ENCODE measurements around the gene WDR49. TPM values are rescaled to one million over a fixed set of nuclear protein-coding genes. Genes with fewer than 3 reads are reported as not detected.

The WDR49 gene
- total RNA-seq, 1 experiment from 2014 or later: 1.3 TPM

GRCh38 chr3:167575000-167575600 is 78.6 kb downstream of the WDR49 start:
- H2AFZ ChIP-seq (ENCODE audit: low read length): no peak overlapping the region
- H3K4me1 ChIP-seq (ENCODE audit: insufficient read depth, low read length): no peaks in the 10 kb centered on the region
- peaks cover 7 to 11% of the 10 kb centered on the region in 2 experiments for H3K4me1 Mint-ChIP-seq

More at GRCh38 chr3:167575000-167575600, 78.6 kb downstream of the WDR49 start:
- H3K14ac ChIP-seq (ENCODE audit: insufficient read depth, low read length): peak overlapping the region; percentile 45; the same call in 1 of the 2 replicates
- H2BK15ac ChIP-seq (ENCODE audit: low read depth, low read length): no peak overlapping the region
- H3K4ac ChIP-seq (ENCODE audit: low read depth, low read length): no peak overlapping the region
- no peak overlapping the region for H3K56ac ChIP-seq (ENCODE audit: insufficient read length, low read depth, low read length)
- H4K8ac ChIP-seq (replicated peaks; ENCODE audit: insufficient read length, low read depth, low read length): no peak overlapping the region
- no peak overlapping the region for H4K5ac ChIP-seq (ENCODE audit: insufficient read length, low read depth, low read length)
- TF ChIP-seq, protein P1, sequence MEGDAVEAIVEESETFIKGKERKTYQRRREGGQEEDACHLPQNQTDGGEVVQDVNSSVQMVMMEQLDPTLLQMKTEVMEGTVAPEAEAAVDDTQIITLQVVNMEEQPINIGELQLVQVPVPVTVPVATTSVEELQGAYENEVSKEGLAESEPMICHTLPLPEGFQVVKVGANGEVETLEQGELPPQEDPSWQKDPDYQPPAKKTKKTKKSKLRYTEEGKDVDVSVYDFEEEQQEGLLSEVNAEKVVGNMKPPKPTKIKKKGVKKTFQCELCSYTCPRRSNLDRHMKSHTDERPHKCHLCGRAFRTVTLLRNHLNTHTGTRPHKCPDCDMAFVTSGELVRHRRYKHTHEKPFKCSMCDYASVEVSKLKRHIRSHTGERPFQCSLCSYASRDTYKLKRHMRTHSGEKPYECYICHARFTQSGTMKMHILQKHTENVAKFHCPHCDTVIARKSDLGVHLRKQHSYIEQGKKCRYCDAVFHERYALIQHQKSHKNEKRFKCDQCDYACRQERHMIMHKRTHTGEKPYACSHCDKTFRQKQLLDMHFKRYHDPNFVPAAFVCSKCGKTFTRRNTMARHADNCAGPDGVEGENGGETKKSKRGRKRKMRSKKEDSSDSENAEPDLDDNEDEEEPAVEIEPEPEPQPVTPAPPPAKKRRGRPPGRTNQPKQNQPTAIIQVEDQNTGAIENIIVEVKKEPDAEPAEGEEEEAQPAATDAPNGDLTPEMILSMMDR (conservative IDR thresholded peaks at IDR 0.05): no peak
- Mint-ChIP-seq H3K27me3 (ENCODE audit: low read depth) (no peaks in the 10 kb centered on the region), H3K36me3 (ENCODE audit: insufficient read depth in 1 of 3, low read depth in 3 of 3) (no peaks in the 10 kb centered on the region), H3K9me3 (no peaks in the 10 kb centered on the region), H3K4me3 (no peak overlapping the region), H3K27ac (no peak overlapping the region)
- DNase-seq: peak; percentile 39
- WGBS (ENCODE audit: extremely low coverage, insufficient read length, low lambda C conversion rate): no CpG with 5 or more reads among the region's 7 CpGs
- H3K27ac ChIP-seq (ENCODE audit: insufficient read length, low read depth, low read length): no peak overlapping the region
- H3K27me3 ChIP-seq (ENCODE audit: insufficient read depth, low read length): no peaks in the 10 kb centered on the region
- H3K4me2 ChIP-seq (ENCODE audit: insufficient read depth, insufficient read length, low read length): no peak overlapping the region
- no peak overlapping the region for H4K91ac ChIP-seq (ENCODE audit: insufficient read length, low read depth, low read length)
- H3K18ac ChIP-seq (ENCODE audit: insufficient read length, low read depth, low read length): no peak overlapping the region
- no peak overlapping the region for H3T11ph ChIP-seq (ENCODE audit: low read length)
- no peak overlapping the region for H2BK20ac ChIP-seq (ENCODE audit: low read depth, low read length, poor library complexity, severe bottlenecking)
- H2BK120ac ChIP-seq (ENCODE audit: low read depth, low read length, poor library complexity, severe bottlenecking): no peak overlapping the region
- H2BK5ac ChIP-seq (ENCODE audit: insufficient read length, low read length): no peak overlapping the region
- H3K23ac ChIP-seq (ENCODE audit: insufficient read length, low read depth, low read length): no peak overlapping the region
- no peaks in the 10 kb centered on the region for H3K79me2 ChIP-seq (ENCODE audit: insufficient read depth, low read length)
- no peak overlapping the region for H3K9ac ChIP-seq (ENCODE audit: extremely low read depth, insufficient read length, low read length)
- no peaks in the 10 kb centered on the region for H3K9me3 ChIP-seq (ENCODE audit: control insufficient read depth, low read depth, low read length)
- no peak overlapping the region for H2BK12ac ChIP-seq (ENCODE audit: insufficient read length, low read depth, low read length)
- no peaks in the 10 kb centered on the region for H4K20me1 ChIP-seq (ENCODE audit: control insufficient read depth, insufficient read depth, insufficient read length)
- no peak overlapping the region for H2AK5ac ChIP-seq (ENCODE audit: insufficient read length, low read length)
- H3K23me2 ChIP-seq (ENCODE audit: insufficient read length, low read depth, low read length, poor library complexity, severe bottlenecking): no peaks in the 10 kb centered on the region
- no peaks in the 10 kb centered on the region for H3K79me1 ChIP-seq (ENCODE audit: insufficient read depth, low read depth, low read length, poor library complexity, severe bottlenecking)

Measured in H9 (cell line).